Endothelial cell (in vitro differentiated cells): ENCODE data around the gene IRF7. TPM values are rescaled to one million over a fixed set of nuclear protein-coding genes. Genes with fewer than 3 reads are reported as not detected.

ENCODE experiments used
- DNase-seq: peaks from one replicate; pipeline ENCODE4 v3.0.0; 2021; ENCODE audit warnings: low spot score
- H3K27ac Mint-ChIP-seq: one replicate; pipeline ENCODE4 v1.8.0; 2021; ENCODE audit warnings: mixed read lengths, inconsistent platforms; ENCODE audit not compliant: unreplicated experiment
- H3K27me3 Mint-ChIP-seq: one replicate; pipeline ENCODE4 v1.8.0; 2021; ENCODE audit warnings: mild to moderate bottlenecking, moderate library complexity, mixed read lengths, inconsistent platforms; ENCODE audit not compliant: unreplicated experiment
- H3K36me3 Mint-ChIP-seq: one replicate; pipeline ENCODE4 v1.8.0; 2021; ENCODE audit warnings: mild to moderate bottlenecking, low read depth, mixed read lengths, inconsistent platforms; ENCODE audit not compliant: unreplicated experiment
- H3K4me1 Mint-ChIP-seq: one replicate; pipeline ENCODE4 v1.8.0; 2021; ENCODE audit warnings: mild to moderate bottlenecking, mixed read lengths, inconsistent platforms; ENCODE audit not compliant: unreplicated experiment
- H3K4me3 Mint-ChIP-seq: one replicate; pipeline ENCODE4 v1.8.0; 2021; ENCODE audit warnings: mild to moderate bottlenecking, mixed read lengths, inconsistent platforms; ENCODE audit not compliant: unreplicated experiment
- H3K9me3 Mint-ChIP-seq: one replicate; pipeline ENCODE4 v1.8.0; 2021; ENCODE audit warnings: mixed read lengths, inconsistent platforms; ENCODE audit not compliant: unreplicated experiment
- total RNA-seq: library from RNA; stranded (reverse); fragmentation: NEBNext Ultra II Directional; extraction: Animal tissue kit (Norgen Biotek cat#: 25700); gene quantifications from one replicate; pipeline ENCODE4 v1.2.1, GENCODE V29; 2021; ENCODE audit not compliant: unreplicated experiment
- TF ChIP-seq, protein P1 (sequence below): fragments of 200-600 bp; sonication (generic); IDR thresholded peaks from one replicate; pipeline ENCODE4 v1.5.0; 2021; ENCODE audit warnings: antibody characterized with exemption; ENCODE audit not compliant: unreplicated experiment

Gene IRF7
- total RNA-seq, 1 donor from 2014 or later = 11.6 TPM

DNA sequence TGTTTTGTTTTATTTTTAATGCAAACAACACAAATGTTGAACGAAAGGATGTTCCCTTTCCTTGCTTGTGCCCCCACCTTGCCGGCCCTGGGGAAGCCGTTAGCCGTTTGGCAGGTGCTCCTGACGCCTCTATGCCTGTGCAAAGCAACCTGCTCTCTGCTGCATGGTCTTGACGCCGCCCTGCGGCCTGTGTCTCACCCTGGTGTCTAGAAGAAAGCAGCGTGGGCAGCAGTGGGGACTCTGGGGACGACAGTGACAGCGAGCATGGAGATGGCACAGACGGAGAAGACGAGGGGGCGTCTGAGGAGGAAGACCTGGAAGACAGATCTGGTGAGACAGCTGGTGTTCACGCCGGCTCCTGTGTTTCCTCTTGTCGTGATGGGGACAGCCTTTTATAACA, 34.0 kb downstream of the IRF7 start:
- peaks cover 5% of the 10 kb centered on the region for H3K27me3 Mint-ChIP-seq
- H3K36me3 Mint-ChIP-seq = peaks cover 7% of the 10 kb centered on the region
- no peak overlapping the region for H3K4me3 Mint-ChIP-seq
- no peaks in the 10 kb centered on the region for H3K9me3 Mint-ChIP-seq
- no peak overlapping the region for H3K27ac Mint-ChIP-seq
- H3K4me1 Mint-ChIP-seq = peaks cover 15% of the 10 kb centered on the region
- TF ChIP-seq, protein P1, sequence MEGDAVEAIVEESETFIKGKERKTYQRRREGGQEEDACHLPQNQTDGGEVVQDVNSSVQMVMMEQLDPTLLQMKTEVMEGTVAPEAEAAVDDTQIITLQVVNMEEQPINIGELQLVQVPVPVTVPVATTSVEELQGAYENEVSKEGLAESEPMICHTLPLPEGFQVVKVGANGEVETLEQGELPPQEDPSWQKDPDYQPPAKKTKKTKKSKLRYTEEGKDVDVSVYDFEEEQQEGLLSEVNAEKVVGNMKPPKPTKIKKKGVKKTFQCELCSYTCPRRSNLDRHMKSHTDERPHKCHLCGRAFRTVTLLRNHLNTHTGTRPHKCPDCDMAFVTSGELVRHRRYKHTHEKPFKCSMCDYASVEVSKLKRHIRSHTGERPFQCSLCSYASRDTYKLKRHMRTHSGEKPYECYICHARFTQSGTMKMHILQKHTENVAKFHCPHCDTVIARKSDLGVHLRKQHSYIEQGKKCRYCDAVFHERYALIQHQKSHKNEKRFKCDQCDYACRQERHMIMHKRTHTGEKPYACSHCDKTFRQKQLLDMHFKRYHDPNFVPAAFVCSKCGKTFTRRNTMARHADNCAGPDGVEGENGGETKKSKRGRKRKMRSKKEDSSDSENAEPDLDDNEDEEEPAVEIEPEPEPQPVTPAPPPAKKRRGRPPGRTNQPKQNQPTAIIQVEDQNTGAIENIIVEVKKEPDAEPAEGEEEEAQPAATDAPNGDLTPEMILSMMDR = no peak
- no peak for DNase-seq

DNA sequence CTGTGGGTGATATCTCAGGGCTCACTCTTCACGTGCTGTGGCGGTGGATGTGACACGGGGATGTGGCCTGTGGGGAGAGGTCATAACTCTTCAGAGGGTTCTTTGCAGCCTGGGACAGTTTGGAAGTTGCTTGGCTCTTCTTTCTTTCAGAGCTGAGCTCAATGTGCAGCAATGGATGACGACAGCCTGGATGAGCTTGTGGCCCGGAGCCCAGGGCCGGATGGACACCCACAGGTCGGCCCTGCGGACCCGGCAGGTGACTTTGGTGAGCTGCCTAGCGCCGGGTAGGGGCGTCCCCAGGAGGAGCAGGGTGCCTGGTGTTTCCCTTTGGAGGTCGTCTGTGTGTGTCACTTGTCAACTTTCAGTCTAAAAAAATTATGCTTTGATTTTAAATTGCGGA, 34.4 kb downstream of the IRF7 start:
- no peaks in the 10 kb centered on the region for H3K9me3 Mint-ChIP-seq
- H3K27ac Mint-ChIP-seq = peak overlapping the region; percentile 32
- no peak for DNase-seq
- H3K36me3 Mint-ChIP-seq = peaks cover 5% of the 10 kb centered on the region
- peaks cover 15% of the 10 kb centered on the region for H3K4me1 Mint-ChIP-seq
- no peak overlapping the region for H3K4me3 Mint-ChIP-seq
- H3K27me3 Mint-ChIP-seq = peaks cover 5% of the 10 kb centered on the region
- TF ChIP-seq, protein P1 = no peak

DNA sequence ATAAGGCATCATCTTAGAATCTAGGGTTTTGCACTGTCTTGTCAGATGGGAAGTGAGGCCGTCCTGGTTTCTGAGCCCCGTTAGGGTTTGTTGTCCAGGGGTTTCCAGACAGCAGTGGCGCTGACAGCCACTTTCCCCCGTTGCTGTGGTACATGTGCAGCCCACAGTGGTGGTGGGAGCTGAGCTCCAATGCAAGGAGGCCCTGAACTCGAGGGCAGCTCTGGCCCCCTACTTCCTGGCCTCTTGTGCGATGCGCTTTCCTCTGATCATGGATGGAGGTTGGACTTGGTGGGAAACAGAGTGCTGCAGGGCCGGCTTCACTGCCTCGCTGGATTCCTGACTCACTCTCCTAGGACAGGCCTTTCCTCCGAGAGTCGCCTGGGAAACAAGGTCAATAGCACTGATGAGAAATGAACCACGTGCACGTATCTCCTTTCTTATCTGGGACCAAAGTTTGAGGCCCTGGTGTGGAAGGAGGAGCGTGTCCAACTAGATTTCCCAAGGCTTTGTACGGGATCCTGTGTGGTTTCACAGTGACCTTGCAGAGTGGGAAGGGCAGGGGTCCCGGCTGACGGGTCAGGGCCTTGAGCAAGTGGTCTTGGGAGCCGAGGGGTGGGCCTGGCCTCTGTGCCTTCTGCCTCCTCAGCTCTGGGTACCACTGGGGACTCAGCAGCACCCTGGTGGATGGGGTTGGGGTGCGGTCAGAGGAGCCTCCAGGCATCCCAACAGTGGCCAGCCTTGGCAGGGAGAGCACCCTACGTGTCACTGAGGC, 35.7 kb downstream of the IRF7 start:
- Mint-ChIP-seq H3K9me3 (no peaks in the 10 kb centered on the region), H3K4me3 (no peak overlapping the region), H3K36me3 (peaks cover 4% of the 10 kb centered on the region), H3K27ac (no peak overlapping the region), H3K4me1 (peaks cover 18% of the 10 kb centered on the region), H3K27me3 (peaks cover 5% of the 10 kb centered on the region)
- no peak for DNase-seq
- TF ChIP-seq, protein P1 = no peak

DNA sequence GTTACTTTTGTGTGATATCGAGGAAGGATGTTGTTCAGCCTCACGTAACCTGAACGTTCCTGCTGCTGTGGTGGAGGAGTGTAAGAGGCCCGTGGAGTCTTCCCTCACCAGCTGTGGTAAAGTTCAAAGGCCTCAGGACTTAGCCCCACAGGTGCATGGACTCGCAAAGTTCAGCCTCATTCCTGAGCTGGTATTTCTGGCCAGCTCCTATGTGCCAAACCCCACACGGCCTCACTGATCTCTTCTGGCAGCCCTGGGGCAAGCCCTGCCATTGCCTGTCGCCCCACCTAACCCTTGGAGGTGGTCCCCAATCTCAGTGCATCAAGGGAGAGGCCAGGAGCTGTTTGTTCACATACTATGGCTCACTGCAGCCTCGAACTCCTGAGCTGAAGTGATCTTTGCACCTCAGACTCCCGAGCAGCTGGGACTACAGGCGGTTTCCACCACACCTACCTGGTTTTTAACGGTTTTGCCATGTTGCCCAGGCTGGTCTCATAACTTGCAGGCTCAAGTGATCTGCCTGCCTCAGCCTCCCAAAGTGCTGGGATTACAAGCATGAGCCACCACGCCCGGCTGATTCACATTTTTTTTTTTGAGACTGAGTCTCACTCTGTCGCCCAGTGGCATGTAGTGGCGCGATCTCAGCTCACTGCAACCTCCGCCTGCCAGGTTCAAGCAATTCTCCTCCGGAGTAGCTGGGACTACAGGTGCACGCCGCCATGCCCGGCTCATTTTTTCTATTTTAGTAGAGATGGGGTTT, 37.3 kb downstream of the IRF7 start:
- peak overlapping the region; percentile 42 for H3K27ac Mint-ChIP-seq
- H3K4me3 Mint-ChIP-seq = no peak overlapping the region

More for the DNA sequence above, 37.3 kb downstream of the IRF7 start:
- H3K4me1 Mint-ChIP-seq = peaks cover 21% of the 10 kb centered on the region
- H3K27me3 Mint-ChIP-seq = peaks cover 12% of the 10 kb centered on the region
- TF ChIP-seq, protein P1 = no peak
- H3K36me3 Mint-ChIP-seq = peaks cover 7% of the 10 kb centered on the region
- no peaks in the 10 kb centered on the region for H3K9me3 Mint-ChIP-seq
- no peak for DNase-seq
